Sigmoid colon (tissue), 7 donors: ENCODE measurements around the gene MROH2A. TPM values are rescaled to one million over a fixed set of nuclear protein-coding genes. Genes with fewer than 3 reads are reported as not detected.

ENCODE experiments used
- DNase-seq: peaks from one replicate; pipeline ENCODE4 v3.0.0-alpha.2; 2019
- H3K27ac ChIP-seq, 4 donors: fragments of 200-600 bp; sonication (generic); one replicate each; pipeline ENCODE4 v1.5.1; 2016 to 2019; ENCODE audit warnings: mild to moderate bottlenecking in 1 of 4
- H3K27me3 ChIP-seq, 3 donors: fragments of 200-600 bp; sonication (generic); one replicate each; pipeline ENCODE4 v1.5.1; 2019; ENCODE audit warnings: mild to moderate bottlenecking in 1 of 3
- H3K36me3 ChIP-seq, 4 donors: fragments of 200-600 bp; sonication (generic); one replicate each; pipeline ENCODE4 v1.5.1; 2016 to 2019
- H3K4me1 ChIP-seq, 4 donors: fragments of 200-600 bp; sonication (generic); one replicate each; pipeline ENCODE4 v1.5.1; 2017 to 2019
- H3K4me3 ChIP-seq, 4 donors: fragments of 200-600 bp; sonication (generic); one replicate each; pipeline ENCODE4 v1.5.1; 2017 to 2019; ENCODE audit warnings: mild to moderate bottlenecking in 2 of 4, moderate library complexity in 1 of 4
- H3K9me3 ChIP-seq, 4 donors: fragments of 200-600 bp in 3 of 4; sonication (generic) in 3 of 4; one replicate each; pipeline versions ENCODE4 v1.5.1 to v1.6.1; 2013 to 2019
- CTCF ChIP-seq, 4 experiments: fragments of 450-650 bp in 3 of 4; fragments of 200-600 bp in 1 of 4; IDR thresholded peaks; one replicate each; pipeline ENCODE4 v1.5.1; 2016 to 2019; ENCODE audit warnings: antibody characterized with exemption in 4 of 4, mild to moderate bottlenecking in 3 of 4, moderate library complexity in 2 of 4
- EP300 ChIP-seq, 4 donors: sonication (generic); formaldehyde crosslinking; IDR thresholded peaks; one replicate each; pipeline ENCODE4 v1.6.1; 2017; ENCODE audit warnings: antibody characterized with exemption in 4 of 4
- POLR2A ChIP-seq, 2 donors: fragments of 450-650 bp; IDR thresholded peaks; one replicate each; pipeline ENCODE4 v1.6.1; 2016; ENCODE audit warnings: antibody characterized with exemption in 2 of 2, mild to moderate bottlenecking in 2 of 2, moderate library complexity in 2 of 2
- POLR2AphosphoS5 ChIP-seq, 4 donors: sonication (generic); formaldehyde crosslinking; IDR thresholded peaks; one replicate each; pipeline ENCODE4 v1.6.1; 2017; ENCODE audit warnings: antibody characterized with exemption in 4 of 4
- WGBS, 2 donors: extraction: QIAGEN DNeasy Blood & Tissue Kit; methylation state at CpG; one replicate each; pipeline ENCODE4 v1.1.7; 2013; 5-methylcytosine and 5-hydroxymethylcytosine counted together
- intact Hi-C: fragments of 100-400 bp; cut with DNase I; formaldehyde crosslinking; loops from one replicate; pipeline ENCODE4 v1.15.1; 2023
- polyA plus RNA-seq, 3 donors: library from polyadenylated mRNA; stranded (reverse); fragments of 200-250 nt; gene quantifications; one replicate each; pipeline ENCODE4 v1.2.3, GENCODE V29; 2013
- total RNA-seq, 4 donors: library from RNA; depleted of rRNA; stranded (reverse); fragments of >200 nt; gene quantifications; one replicate each; pipeline ENCODE4 v1.1.0, GENCODE V29; 2016
- donor health status: healthy with polysubstance abuse.
- donor health status: Bipolar disorder and iron deficiency.
- donor health status: healthy.

The MROH2A gene
- total and polyA plus RNA-seq, 7 donors: 0.06 TPM; not detected in 6

GRCh38 chr2:233761040-233761769 is 16.9 kb upstream of the MROH2A start:
- H3K4me3 ChIP-seq: no peak overlapping the region
- no peaks in the 10 kb centered on the region for H3K27me3 ChIP-seq
- TF ChIP-seq POLR2A (IDR thresholded peaks at IDR 0.05) (no peak), EP300 (IDR thresholded peaks at IDR 0.05) (no peak), POLR2AphosphoS5 (IDR thresholded peaks at IDR 0.05) (no peak), CTCF (IDR thresholded peaks at IDR 0.05) (no peak)
- no peaks in the 10 kb centered on the region for H3K36me3 ChIP-seq
- no peaks in the 10 kb centered on the region for H3K9me3 ChIP-seq
- WGBS, 2 donors: 88 to 91% methylated on average over 4 of the region's 4 CpGs
- intact Hi-C loops: no loop called here
- DNase-seq: no peak
- no peaks in the 10 kb centered on the region for H3K4me1 ChIP-seq
- H3K27ac ChIP-seq: no peak overlapping the region

GRCh38 chr2:233764264-233764663 is 13.9 kb upstream of the MROH2A start:
- DNase-seq: no peak
- no peaks in the 10 kb centered on the region for H3K4me1 ChIP-seq
- no peak overlapping the region for H3K4me3 ChIP-seq
- no peak overlapping the region for H3K27ac ChIP-seq
- intact Hi-C loops: no loop called here
- 12 to 58% methylated on average over 7 of the region's 7 CpGs for WGBS, 2 donors
- TF ChIP-seq EP300 (IDR thresholded peaks at IDR 0.05) (no peak), CTCF (IDR thresholded peaks at IDR 0.05) (no peak), POLR2AphosphoS5 (IDR thresholded peaks at IDR 0.05) (no peak), POLR2A (IDR thresholded peaks at IDR 0.05) (no peak)
- H3K27me3 ChIP-seq: no peaks in the 10 kb centered on the region
- H3K36me3 ChIP-seq: no peaks in the 10 kb centered on the region
- H3K9me3 ChIP-seq: no peaks in the 10 kb centered on the region

GRCh38 chr2:233764761-233765160 is 13.4 kb upstream of the MROH2A start:
- H3K4me1 ChIP-seq: no peaks in the 10 kb centered on the region
- DNase-seq: no peak
- H3K9me3 ChIP-seq: no peaks in the 10 kb centered on the region
- no peaks in the 10 kb centered on the region for H3K27me3 ChIP-seq
- TF ChIP-seq CTCF (IDR thresholded peaks at IDR 0.05) (no peak), EP300 (IDR thresholded peaks at IDR 0.05) (no peak), POLR2AphosphoS5 (IDR thresholded peaks at IDR 0.05) (no peak), POLR2A (IDR thresholded peaks at IDR 0.05) (no peak)
- 69 to 74% methylated on average over 3 of the region's 3 CpGs for WGBS, 2 donors
- H3K27ac ChIP-seq: no peak overlapping the region
- H3K36me3 ChIP-seq: no peaks in the 10 kb centered on the region
- intact Hi-C loops: no loop called here
- no peak overlapping the region for H3K4me3 ChIP-seq

GRCh38 chr2:233766416-233766815 is 11.7 kb upstream of the MROH2A start:
- intact Hi-C loops: no loop called here
- Histone ChIP-seq H3K9me3 (no peaks in the 10 kb centered on the region), H3K27me3 (no peaks in the 10 kb centered on the region), H3K4me1 (no peaks in the 10 kb centered on the region), H3K36me3 (no peaks in the 10 kb centered on the region), H3K27ac (no peak overlapping the region), H3K4me3 (no peak overlapping the region)
- WGBS, 2 donors: 70 to 78% methylated on average over 4 of the region's 4 CpGs
- DNase-seq: no peak
- TF ChIP-seq POLR2A (IDR thresholded peaks at IDR 0.05): no peak
- TF ChIP-seq POLR2AphosphoS5 (IDR thresholded peaks at IDR 0.05): no peak
- no peak for TF ChIP-seq CTCF (IDR thresholded peaks at IDR 0.05)
- no peak for TF ChIP-seq EP300 (IDR thresholded peaks at IDR 0.05)

GRCh38 chr2:233768076-233768475 is 10.1 kb upstream of the MROH2A start:
- no peak for DNase-seq
- Histone ChIP-seq H3K27me3 (no peaks in the 10 kb centered on the region), H3K36me3 (no peaks in the 10 kb centered on the region), H3K9me3 (no peaks in the 10 kb centered on the region), H3K4me3 (no peak overlapping the region), H3K4me1 (no peaks in the 10 kb centered on the region), H3K27ac (no peak overlapping the region)
- WGBS, 2 donors: 84 to 94% methylated on average over 4 of the region's 4 CpGs
- TF ChIP-seq EP300 (IDR thresholded peaks at IDR 0.05): no peak
- no peak for TF ChIP-seq POLR2A (IDR thresholded peaks at IDR 0.05)
- TF ChIP-seq POLR2AphosphoS5 (IDR thresholded peaks at IDR 0.05): no peak
- no peak for TF ChIP-seq CTCF (IDR thresholded peaks at IDR 0.05)
- intact Hi-C loops: no loop called here
